ENCODE data around the gene GLYR1. TPM values are rescaled to one million over a fixed set of nuclear protein-coding genes. Genes with fewer than 3 reads are reported as not detected.

GLYR1 gene
- total RNA-seq, 1 experiment from 2014 or later, result 23.4 TPM

DNA sequence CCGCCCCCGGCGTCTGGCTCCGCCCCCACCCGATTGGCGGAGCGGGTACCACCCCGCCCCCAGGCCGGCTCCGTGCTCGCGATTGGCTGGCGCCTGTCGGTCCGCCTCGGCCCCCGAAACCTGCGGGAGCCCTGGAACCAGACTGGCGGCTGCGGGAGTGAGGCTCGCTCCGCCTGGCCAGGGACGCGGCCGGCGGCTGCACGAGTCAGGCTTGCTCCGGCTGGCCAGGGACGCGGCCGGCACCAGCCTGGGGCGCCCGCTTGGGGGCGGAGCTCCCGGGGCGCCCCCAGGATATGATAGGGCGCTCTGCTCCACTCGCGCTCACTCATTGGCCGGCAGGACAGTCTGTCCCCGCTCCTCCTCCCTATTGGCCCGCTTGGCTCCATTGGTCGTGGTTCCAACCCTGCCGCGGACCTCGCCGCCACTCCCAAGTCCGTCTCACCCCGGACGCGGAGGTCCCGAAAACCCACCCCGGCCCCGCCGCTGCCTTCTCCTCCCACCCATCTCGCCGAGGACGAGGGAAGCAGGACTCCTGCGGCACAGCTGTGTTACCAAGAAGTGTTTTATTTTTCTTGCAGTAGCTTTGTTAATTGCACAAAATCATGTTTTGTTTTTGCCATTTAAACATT, 44.3 kb downstream of the GLYR1 start:
- peak overlapping the region; percentile 82; the same call in 1 of the 2 replicates for H2AFZ ChIP-seq (ENCODE audit: low read length)

DNA sequence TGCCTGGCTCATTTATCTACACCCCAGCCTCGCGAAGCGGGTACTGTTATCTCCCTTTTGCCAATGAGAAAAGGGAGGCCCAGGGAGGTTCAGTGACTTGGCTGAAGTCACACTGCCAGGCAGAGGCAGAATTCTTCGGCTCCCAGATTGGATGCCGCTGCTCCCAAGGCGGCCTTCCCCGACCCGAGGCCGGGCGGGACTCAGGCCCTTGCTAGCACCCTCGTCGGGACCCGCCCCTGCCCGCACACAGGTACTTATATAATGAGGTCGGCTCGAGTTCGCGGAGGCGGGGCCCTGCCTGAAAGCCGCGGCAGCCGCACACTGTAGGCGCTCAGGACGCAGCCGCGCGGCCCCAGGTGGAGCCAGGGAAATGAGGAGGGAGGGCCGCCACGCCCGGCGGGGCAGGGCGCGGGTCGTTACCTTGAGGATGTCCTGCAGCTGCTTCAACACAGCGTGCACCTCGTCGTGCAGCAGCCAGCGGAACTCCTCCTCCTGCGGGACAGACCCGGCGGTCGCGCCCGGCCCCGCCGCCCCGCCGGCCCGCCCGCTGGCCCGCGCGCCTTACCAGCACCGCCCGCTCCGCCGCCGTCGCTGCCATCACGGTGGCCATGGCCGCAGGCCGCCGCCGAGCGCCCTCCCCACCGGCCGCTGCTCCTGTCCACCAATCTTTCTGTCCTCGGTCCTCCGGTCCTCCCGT, 45.0 kb downstream of the GLYR1 start, which contains the start of gene ROGDI:
Gene ROGDI, minus strand, starts transcription at position 672 of the 697 bp plus-strand sequence. Its CDS starts 62 bp downstream, at position 610.
- H2AFZ ChIP-seq (ENCODE audit: low read length), result peak within 1 kb of the TSS; percentile 82; the same call in 1 of the 2 replicates
- no peaks in the 10 kb centered on the region for H3K9me2 ChIP-seq (replicated peaks; ENCODE audit: insufficient read depth, low read length)
- DNase-seq, result peak; percentile 97
- no peaks in the 10 kb centered on the region for H4K20me1 ChIP-seq (ENCODE audit: insufficient read depth, low read depth, low read length)
- peaks cover under 1% of the 10 kb centered on the region; the same call in 1 of the 2 replicates for H3K36me3 ChIP-seq (ENCODE audit: insufficient read depth, low read length)
- H3K4me2 ChIP-seq (ENCODE audit: low read depth, low read length, poor library complexity, severe bottlenecking), result peak within 1 kb of the TSS; percentile 99
- no peaks in the 10 kb centered on the region for H3K79me2 ChIP-seq (ENCODE audit: low read length)
- H3K4me3 ChIP-seq (ENCODE audit: low read length), result peak within 1 kb of the TSS; percentile 90
- H3K27ac ChIP-seq (ENCODE audit: low read length), result peak within 1 kb of the TSS; percentile 87
- H3K9me3 ChIP-seq (ENCODE audit: low read length), result no peaks in the 10 kb centered on the region
- H3K27me3 ChIP-seq (ENCODE audit: low read length), result no peaks in the 10 kb centered on the region
- peaks cover 48% of the 10 kb centered on the region for H3K4me1 ChIP-seq (ENCODE audit: low read length)
- H3K9ac ChIP-seq (ENCODE audit: low read length), result peak within 1 kb of the TSS; percentile 80

More for the DNA sequence above, 44.3 kb downstream of the GLYR1 start:
- Histone ChIP-seq H3K79me2 (ENCODE audit: low read length) (no peaks in the 10 kb centered on the region), H3K9ac (ENCODE audit: low read length) (peak overlapping the region; percentile 80), H3K27me3 (ENCODE audit: low read length) (no peaks in the 10 kb centered on the region), H3K4me1 (ENCODE audit: low read length) (peaks cover 48% of the 10 kb centered on the region), H4K20me1 (ENCODE audit: insufficient read depth, low read depth, low read length) (no peaks in the 10 kb centered on the region), H3K4me3 (ENCODE audit: low read length) (peak overlapping the region; percentile 90), H3K36me3 (ENCODE audit: insufficient read depth, low read length) (peaks cover 7% of the 10 kb centered on the region), H3K9me2 (replicated peaks; ENCODE audit: insufficient read depth, low read length) (no peaks in the 10 kb centered on the region), H3K9me3 (ENCODE audit: low read length) (no peaks in the 10 kb centered on the region), H3K4me2 (ENCODE audit: low read depth, low read length, poor library complexity, severe bottlenecking) (peak overlapping the region; percentile 99), H3K27ac (ENCODE audit: low read length) (peak overlapping the region; percentile 87)
- peak; percentile 96 for DNase-seq

DNA sequence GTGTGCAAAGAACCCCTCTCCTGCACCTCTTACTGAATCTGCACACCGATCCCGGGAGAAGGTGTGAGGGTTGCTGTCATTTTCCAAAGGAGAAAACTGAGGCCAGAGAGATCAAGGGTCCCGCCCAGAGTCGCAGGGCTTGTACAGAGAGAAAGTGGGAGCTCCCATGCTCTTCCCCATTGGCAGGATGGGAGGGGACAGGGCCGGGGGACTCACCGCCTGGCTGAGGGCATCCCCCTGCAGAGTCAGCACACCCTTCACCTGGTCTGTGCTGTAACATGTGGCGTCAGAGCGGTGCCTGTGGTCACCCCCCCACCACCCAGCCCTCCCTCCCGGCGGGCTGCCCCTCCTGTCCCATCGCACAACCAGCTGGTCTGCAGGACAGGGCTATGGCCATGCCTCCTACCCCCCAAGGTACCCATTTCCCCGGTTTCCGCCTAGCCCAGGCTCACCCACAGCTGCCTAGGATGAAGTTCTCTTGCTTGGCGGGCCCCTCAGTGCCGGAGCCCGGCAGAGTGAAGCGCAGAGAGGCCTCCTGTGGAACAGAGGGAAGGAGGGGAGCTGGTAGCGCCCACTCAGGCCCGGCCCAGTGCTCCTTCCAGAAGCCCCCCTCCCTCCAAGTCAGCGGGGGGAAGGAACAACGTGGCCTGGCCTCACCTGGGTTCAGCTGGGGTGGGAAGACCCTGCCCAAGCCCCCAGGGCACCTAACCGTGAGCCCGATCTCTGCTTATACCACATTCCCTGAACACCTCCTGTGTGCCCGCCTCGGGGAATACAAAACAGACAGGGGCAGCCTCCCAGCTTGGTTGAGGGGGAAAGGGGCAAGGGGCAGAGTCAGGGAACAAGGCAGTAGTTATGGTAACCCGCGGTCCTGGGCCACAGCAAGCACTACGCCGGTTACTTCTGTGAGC, 45.8 kb downstream of the GLYR1 start:
- H4K20me1 ChIP-seq (ENCODE audit: insufficient read depth, low read depth, low read length), result no peaks in the 10 kb centered on the region
- H3K4me1 ChIP-seq (ENCODE audit: low read length), result peaks cover 48% of the 10 kb centered on the region
- no peaks in the 10 kb centered on the region for H3K27me3 ChIP-seq (ENCODE audit: low read length)
- H3K4me2 ChIP-seq (ENCODE audit: low read depth, low read length, poor library complexity, severe bottlenecking), result peak overlapping the region; percentile 99
- H3K27ac ChIP-seq (ENCODE audit: low read length), result no peak overlapping the region; the same call in 1 of the 2 replicates
- peak overlapping the region; percentile 80 for H3K9ac ChIP-seq (ENCODE audit: low read length)
- DNase-seq, result no peak
- H3K9me2 ChIP-seq (replicated peaks; ENCODE audit: insufficient read depth, low read length), result no peaks in the 10 kb centered on the region
- H3K79me2 ChIP-seq (ENCODE audit: low read length), result no peaks in the 10 kb centered on the region
- peak overlapping the region; percentile 90 for H3K4me3 ChIP-seq (ENCODE audit: low read length)
- no peaks in the 10 kb centered on the region for H3K36me3 ChIP-seq (ENCODE audit: insufficient read depth, low read length)
- peak overlapping the region; percentile 4; the same call in 1 of the 2 replicates for H2AFZ ChIP-seq (ENCODE audit: low read length)
- H3K9me3 ChIP-seq (ENCODE audit: low read length), result no peaks in the 10 kb centered on the region

DNA sequence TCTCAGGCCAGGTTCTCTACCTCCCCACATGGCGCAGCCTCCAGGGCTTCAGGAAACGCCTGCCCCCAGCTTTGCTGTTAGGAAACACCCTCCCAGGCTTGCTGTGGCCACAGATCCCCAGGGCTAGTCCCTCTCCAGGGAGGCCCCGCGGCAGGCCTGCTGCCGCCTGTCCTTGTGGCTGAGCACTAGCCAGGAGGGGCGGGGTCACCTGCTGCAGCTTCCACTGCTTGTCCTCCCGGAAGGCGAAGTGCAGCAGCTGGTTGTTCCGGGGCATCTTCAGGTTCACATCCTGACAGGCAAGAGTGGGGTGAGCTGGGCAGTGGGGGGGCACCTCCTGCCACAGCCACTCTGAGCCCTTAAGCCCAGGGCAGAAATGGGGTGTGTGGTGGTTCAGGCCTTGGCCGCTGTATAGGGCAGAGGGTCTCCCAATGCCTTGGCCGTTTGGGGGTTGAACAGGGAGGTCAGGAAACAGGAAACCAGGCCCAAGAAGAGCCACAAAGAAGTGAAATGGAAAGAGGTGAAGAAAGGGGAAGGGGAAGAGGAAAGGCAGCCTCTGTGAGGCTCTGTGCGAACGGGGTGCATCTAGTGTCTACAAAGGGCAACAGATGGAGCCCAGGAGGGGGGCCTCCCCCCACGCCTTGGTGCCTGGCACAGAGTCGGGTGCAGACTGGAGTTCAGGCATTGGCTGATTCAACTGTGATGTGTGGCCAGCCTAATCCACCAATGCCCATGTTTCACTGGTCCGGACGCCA, 46.6 kb downstream of the GLYR1 start:
- no peak overlapping the region for H3K27ac ChIP-seq (ENCODE audit: low read length)

DNA sequence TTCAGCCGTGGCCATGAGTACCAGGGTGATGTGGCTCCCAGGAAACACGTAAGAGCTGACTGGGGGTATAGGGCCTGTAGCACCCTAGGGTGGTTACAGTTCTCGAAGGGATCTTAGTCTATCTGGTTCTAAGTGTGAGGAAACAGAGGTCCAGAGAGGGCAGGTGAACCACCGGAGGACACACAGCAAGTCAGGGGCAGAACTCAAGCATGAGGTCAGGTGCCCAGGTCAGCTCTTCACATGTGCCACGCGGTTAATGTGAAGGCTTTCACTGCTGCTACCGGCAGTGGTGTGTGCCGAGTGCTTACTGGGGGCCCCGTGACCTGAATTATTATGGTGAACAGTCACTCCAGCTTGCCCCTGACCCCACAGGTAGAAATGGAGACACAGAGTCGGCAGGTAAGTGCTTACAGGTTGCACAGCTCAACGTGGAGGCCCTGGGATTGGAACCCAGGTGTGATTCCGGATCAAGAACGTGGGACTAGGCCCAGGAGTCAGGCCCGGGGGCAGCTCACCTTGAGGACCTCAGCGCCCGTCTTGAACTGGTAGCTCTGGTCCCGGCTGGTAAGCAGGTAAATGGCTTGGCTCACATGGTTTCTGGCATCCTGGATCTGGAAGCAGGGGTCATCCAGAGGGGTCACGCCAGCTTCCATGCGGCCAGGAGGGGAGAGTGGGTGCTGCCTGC, 47.8 kb downstream of the GLYR1 start:
- Histone ChIP-seq H3K36me3 (ENCODE audit: insufficient read depth, low read length) (no peaks in the 10 kb centered on the region), H3K79me2 (ENCODE audit: low read length) (no peaks in the 10 kb centered on the region), H3K27ac (ENCODE audit: low read length) (no peak overlapping the region), H3K9me2 (replicated peaks; ENCODE audit: insufficient read depth, low read length) (no peaks in the 10 kb centered on the region), H3K9ac (ENCODE audit: low read length) (no peak overlapping the region), H4K20me1 (ENCODE audit: insufficient read depth, low read depth, low read length) (no peaks in the 10 kb centered on the region), H3K27me3 (ENCODE audit: low read length) (no peaks in the 10 kb centered on the region), H3K4me2 (ENCODE audit: low read depth, low read length, poor library complexity, severe bottlenecking) (no peak overlapping the region), H3K4me1 (ENCODE audit: low read length) (peaks cover 30% of the 10 kb centered on the region), H2AFZ (ENCODE audit: low read length) (no peak overlapping the region), H3K9me3 (ENCODE audit: low read length) (no peaks in the 10 kb centered on the region), H3K4me3 (ENCODE audit: low read length) (no peak overlapping the region)
- DNase-seq, result no peak

More for the DNA sequence above, 46.6 kb downstream of the GLYR1 start:
- Histone ChIP-seq H3K9me3 (ENCODE audit: low read length) (no peaks in the 10 kb centered on the region), H3K4me1 (ENCODE audit: low read length) (peaks cover 42% of the 10 kb centered on the region), H3K4me3 (ENCODE audit: low read length) (no peak overlapping the region), H3K79me2 (ENCODE audit: low read length) (no peaks in the 10 kb centered on the region), H4K20me1 (ENCODE audit: insufficient read depth, low read depth, low read length) (no peaks in the 10 kb centered on the region), H3K27me3 (ENCODE audit: low read length) (no peaks in the 10 kb centered on the region), H3K9ac (ENCODE audit: low read length) (no peak overlapping the region), H3K4me2 (ENCODE audit: low read depth, low read length, poor library complexity, severe bottlenecking) (no peak overlapping the region), H3K9me2 (replicated peaks; ENCODE audit: insufficient read depth, low read length) (no peaks in the 10 kb centered on the region), H3K36me3 (ENCODE audit: insufficient read depth, low read length) (no peaks in the 10 kb centered on the region), H2AFZ (ENCODE audit: low read length) (no peak overlapping the region)
- DNase-seq, result no peak

DNA sequence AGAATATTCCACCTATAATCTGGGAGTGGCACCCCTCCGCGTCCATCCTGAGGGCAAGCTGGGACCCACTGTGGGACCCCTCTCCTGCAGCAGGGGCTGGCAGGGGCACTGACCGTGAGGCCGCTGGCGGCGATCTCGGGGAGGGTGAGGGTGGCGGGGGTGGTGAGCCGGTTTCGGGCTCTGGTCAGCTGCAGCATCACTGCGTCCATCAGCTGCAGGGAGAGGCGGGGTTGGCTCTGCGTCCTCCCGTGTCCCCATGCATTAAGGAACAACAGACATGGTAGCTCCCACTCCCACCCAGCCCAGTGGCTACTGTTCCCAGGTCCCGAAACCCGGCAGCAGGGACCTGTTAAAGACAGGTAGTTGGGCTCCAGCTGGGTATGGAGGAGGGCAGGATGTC, 48.6 kb downstream of the GLYR1 start:
- no peaks in the 10 kb centered on the region for H3K36me3 ChIP-seq (ENCODE audit: insufficient read depth, low read length)
- H3K4me1 ChIP-seq (ENCODE audit: low read length), result peaks cover 22% of the 10 kb centered on the region
- H4K20me1 ChIP-seq (ENCODE audit: insufficient read depth, low read depth, low read length), result no peaks in the 10 kb centered on the region
- H3K4me2 ChIP-seq (ENCODE audit: low read depth, low read length, poor library complexity, severe bottlenecking), result no peak overlapping the region
- no peaks in the 10 kb centered on the region for H3K79me2 ChIP-seq (ENCODE audit: low read length)
- no peak overlapping the region for H2AFZ ChIP-seq (ENCODE audit: low read length)
- no peaks in the 10 kb centered on the region for H3K27me3 ChIP-seq (ENCODE audit: low read length)
- H3K4me3 ChIP-seq (ENCODE audit: low read length), result no peak overlapping the region
- H3K9ac ChIP-seq (ENCODE audit: low read length), result no peak overlapping the region
- no peak overlapping the region for H3K27ac ChIP-seq (ENCODE audit: low read length)
- DNase-seq, result no peak
- H3K9me3 ChIP-seq (ENCODE audit: low read length), result no peaks in the 10 kb centered on the region
- no peaks in the 10 kb centered on the region for H3K9me2 ChIP-seq (replicated peaks; ENCODE audit: insufficient read depth, low read length)

DNA sequence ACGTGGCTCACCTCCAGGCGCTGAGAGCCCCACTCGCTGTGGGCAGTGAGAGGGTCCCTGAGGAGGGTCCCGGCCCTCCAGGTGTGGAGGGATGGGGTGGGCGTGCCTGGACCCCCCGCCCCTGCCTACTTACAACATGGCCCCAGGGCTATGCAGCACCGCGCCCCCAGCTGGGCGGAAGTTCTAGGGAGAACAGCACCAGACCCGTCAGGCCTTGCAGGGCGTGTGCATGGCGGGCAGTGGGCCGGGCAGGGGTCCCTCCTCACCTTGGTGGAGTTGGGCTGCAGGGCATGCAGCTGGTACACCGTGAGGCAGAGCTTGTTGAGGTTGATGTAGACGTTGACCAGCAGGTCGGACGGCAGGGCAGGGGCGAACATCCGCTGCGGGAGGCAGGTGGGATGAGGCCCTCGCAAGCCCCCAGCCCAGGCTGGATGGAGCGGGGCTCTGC, 49.3 kb downstream of the GLYR1 start:
- Histone ChIP-seq H3K9me3 (ENCODE audit: low read length) (no peaks in the 10 kb centered on the region), H3K4me1 (ENCODE audit: low read length) (peaks cover 15% of the 10 kb centered on the region), H2AFZ (ENCODE audit: low read length) (no peak overlapping the region), H3K27me3 (ENCODE audit: low read length) (no peaks in the 10 kb centered on the region), H3K4me2 (ENCODE audit: low read depth, low read length, poor library complexity, severe bottlenecking) (no peak overlapping the region), H3K36me3 (ENCODE audit: insufficient read depth, low read length) (no peaks in the 10 kb centered on the region), H3K4me3 (ENCODE audit: low read length) (no peak overlapping the region), H3K9me2 (replicated peaks; ENCODE audit: insufficient read depth, low read length) (no peaks in the 10 kb centered on the region), H3K27ac (ENCODE audit: low read length) (no peak overlapping the region), H4K20me1 (ENCODE audit: insufficient read depth, low read depth, low read length) (no peaks in the 10 kb centered on the region), H3K9ac (ENCODE audit: low read length) (no peak overlapping the region), H3K79me2 (ENCODE audit: low read length) (no peaks in the 10 kb centered on the region)
- DNase-seq, result no peak
